ENCODE measurements around the gene TRIO.

DNA sequence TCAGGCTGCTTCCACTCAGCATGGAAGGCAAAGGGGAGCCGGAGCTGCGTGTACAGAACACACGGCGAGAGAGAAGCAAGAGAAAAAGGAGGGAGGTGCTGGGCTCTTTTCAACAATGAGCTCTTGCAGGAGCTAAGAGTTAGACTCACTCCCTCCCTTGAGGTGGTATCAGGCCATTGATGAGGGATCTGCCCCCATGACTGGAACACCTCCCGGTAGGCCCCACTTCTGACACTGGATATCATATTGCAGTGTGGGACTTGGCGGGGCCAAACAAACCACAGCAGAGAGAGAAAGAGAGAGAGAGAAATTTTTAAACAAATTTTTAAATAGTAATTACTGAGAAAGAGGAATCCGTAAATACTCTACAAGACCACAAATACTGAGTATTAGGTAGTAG, 182.2 kb downstream of the TRIO start:
- no peak for TF ChIP-seq POLR2A (IDR thresholded peaks at IDR 0.05)
- TF ChIP-seq, protein P1, sequence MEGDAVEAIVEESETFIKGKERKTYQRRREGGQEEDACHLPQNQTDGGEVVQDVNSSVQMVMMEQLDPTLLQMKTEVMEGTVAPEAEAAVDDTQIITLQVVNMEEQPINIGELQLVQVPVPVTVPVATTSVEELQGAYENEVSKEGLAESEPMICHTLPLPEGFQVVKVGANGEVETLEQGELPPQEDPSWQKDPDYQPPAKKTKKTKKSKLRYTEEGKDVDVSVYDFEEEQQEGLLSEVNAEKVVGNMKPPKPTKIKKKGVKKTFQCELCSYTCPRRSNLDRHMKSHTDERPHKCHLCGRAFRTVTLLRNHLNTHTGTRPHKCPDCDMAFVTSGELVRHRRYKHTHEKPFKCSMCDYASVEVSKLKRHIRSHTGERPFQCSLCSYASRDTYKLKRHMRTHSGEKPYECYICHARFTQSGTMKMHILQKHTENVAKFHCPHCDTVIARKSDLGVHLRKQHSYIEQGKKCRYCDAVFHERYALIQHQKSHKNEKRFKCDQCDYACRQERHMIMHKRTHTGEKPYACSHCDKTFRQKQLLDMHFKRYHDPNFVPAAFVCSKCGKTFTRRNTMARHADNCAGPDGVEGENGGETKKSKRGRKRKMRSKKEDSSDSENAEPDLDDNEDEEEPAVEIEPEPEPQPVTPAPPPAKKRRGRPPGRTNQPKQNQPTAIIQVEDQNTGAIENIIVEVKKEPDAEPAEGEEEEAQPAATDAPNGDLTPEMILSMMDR (IDR thresholded peaks at IDR 0.05): no peak
